GF-D8 (cell line): ENCODE data around the gene SUSD4.
"Not testable (repeated sequence)": the region's sequence is repeated elsewhere in the genome, so short reads cannot be mapped to it uniquely, and the experiment has no call there.

Source experiments
- DNase-seq: peaks from one replicate; lab custom pipeline; 2025; lab: John Stamatoyannopoulos, UW

The SUSD4 gene

GRCh38 chr1:223363856-223364684 is at the start of gene SUSD4:
TSS of gene SUSD4 (minus strand) at chr1:223364176. CDS start at chr1:223363425, 751 bp downstream.
- DNase-seq: no peak

- DNase-seq: no peak
Measured at GRCh38 chr1:223413216-223413615, 49.2 kb upstream of the SUSD4 start.

DNA sequence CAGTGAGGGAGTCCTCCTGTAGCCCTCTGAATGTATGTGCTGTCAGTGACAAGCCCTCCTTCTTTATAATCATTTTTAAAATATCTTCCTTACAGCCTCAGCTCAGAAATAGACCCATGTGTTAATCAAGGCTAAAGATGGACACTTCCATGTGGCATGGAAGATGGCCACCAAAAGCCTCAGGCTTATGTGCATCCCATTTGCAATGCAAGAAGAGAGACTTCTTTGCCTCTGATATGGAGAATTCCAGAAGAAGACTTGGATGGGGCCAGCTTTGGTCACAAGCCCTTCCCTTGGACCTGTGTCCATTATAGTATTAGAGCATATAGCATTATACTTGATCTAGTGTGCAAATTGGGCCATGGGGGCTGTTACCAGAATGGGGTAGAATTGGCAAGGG is 47.7 kb upstream of the SUSD4 start:
- DNase-seq: no peak

DNA sequence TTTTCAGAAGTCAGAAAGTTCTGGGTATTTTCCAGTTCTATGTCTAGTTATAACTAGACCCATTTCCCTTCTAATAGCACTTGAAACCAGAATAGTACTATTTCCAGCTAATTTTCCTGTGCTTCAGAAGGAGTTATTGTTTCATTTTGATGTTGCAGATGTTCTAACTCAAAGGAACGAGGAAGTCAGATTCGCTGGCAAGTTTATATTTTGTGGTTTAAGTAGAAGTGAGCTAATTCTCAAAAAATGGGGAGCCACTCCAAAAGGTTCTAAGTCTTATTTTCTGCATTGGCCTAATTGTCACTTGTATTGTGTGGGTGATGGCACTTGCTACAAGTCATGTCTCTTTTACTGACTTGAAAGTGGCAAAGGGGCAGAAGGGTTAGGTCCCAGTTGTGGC is 47.3 kb upstream of the SUSD4 start:
- no peak for DNase-seq

DNA sequence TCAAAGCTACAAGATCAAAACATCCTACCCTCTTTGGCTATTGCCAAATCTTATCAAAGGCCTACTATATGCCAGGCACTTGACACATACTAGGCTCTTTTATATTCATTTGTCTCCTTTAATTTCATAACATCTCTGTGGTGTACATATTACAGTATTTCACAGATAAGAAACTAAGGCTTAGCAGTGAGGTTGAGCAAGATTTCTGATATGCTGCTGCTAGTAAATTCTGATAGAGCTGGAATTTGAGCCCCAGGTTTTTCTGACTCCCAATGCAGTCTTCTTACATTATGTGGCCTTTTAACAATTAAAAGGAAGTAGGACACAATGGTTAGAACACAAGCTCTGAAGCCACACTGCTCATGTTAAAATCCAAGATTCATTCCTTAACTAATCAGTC is 46.1 kb upstream of the SUSD4 start:
- no peak for DNase-seq

- DNase-seq: no peak
Measured at GRCh38 chr1:223405507-223405906, 41.5 kb upstream of the SUSD4 start.

DNA sequence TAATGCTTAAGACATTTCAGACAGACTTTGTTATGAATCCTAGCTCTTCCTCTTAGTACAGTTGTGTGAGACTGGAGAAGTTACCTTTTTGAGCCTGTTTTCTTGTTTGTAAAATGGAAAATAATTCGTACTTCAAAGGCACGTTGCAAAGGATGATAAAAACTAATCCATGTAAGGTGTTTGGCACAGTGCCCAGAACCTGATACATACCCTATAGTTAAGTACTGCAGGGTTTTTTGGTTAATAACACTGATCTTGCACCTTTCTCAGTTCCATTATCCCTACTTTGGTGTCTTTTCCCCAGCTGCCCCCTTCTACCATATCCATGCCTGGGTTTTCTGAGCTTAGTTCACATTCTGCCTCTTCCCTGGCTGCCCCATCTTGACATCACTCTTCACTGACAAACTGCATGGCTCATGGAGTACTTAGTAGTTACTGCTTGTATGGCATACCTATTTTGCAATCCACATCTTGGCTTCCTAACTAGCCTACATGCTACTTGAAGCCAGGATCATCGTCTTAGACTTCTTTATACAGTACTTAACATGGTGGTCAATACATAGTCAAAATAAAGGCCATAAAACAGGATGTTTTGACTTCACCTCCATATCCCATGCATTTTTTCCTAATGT is 39.3 kb upstream of the SUSD4 start:
- DNase-seq: no peak

GRCh38 chr1:223402790-223403142 is 38.8 kb upstream of the SUSD4 start:
- no peak for DNase-seq

DNA sequence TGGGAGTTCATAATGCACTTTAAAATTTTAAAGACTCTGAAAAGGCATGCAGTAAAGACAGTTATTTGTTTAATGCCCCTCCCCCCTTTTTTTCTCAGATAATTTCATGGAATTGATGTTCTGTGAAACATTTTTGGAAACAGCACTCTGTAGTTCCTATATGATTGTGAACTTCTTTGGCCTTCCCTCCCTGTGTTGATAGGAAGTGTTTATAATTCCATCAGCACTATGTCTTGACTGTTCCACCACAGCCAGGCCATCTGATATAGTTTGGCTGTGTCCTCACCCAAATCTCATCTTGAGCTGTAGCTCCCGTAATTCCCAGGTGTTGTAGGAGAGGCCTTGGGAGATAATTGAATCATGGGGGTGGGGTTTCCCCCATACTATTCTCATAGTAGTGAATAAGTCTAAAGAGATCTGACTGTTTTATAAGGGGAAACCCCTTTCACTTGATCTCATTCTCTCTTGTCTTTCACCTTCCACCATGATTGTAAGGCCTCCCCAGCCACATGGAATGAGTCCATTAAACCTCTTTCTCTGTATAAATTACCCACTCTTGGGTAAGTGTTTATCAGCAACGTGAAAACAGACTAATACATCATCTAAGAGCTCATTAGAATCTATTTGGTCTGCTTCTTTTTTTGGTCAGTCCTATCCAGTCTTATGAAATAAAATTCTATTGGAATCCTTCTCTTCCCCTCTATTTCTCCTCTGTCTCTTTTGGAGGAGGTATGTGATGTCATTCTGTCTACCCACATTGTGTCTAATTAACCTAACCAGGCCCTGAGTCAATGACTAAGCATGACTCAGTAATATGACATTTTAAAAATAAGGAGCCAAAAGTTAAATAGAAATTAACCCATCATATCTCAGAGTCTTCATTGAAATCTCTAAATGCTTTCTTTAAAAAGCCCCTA is 38.2 kb upstream of the SUSD4 start:
- no peak for DNase-seq

DNA sequence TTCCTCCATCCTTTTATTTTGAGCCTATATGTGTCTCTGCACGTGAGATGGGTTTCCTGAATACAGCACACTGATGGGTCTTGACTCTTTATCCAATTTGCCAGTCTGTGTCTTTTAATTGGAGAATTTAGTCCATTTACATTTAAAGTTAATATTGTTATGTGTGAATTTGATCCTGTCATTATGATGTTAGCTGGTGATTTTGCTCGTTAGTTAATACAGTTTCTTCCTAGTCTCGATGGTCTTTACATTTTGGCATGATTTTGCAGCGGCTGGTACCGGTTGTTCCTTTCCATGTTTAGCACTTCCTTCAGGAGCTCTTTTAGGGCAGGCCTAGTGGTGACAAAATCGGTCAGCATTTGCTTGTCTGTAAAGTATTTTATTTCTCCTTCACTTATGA is 35.4 kb upstream of the SUSD4 start:
- not testable (repeated sequence) for DNase-seq

DNA sequence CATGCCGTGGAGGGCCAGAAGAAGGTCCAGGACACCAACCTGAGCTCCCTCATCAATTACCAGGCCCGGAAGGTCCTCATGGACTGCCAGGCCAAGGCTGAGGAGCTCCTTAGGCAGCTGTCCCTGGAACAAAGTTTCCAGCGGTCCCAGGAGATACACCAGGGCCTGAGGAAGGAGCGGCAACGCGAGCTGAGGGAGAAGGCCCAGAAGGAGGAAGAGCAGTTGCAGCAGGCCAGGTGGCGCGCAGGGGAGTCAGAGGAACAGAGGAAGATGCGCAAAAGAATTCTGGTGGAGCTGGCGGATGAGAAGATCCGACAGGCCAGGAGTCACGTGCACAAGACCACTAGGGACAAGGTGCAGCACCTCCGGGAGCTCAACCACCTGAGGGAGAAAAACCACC is 30.7 kb upstream of the SUSD4 start:
- no peak for DNase-seq

- no peak for DNase-seq
Measured at GRCh38 chr1:223394242-223394641, 30.3 kb upstream of the SUSD4 start.

- DNase-seq: no peak
Measured at GRCh38 chr1:223393275-223394214, 29.6 kb upstream of the SUSD4 start, which contains the start of gene CCDC185. TSS of gene CCDC185 (plus strand) at chr1:223393415. CDS start at chr1:223393476, 61 bp downstream.

DNA sequence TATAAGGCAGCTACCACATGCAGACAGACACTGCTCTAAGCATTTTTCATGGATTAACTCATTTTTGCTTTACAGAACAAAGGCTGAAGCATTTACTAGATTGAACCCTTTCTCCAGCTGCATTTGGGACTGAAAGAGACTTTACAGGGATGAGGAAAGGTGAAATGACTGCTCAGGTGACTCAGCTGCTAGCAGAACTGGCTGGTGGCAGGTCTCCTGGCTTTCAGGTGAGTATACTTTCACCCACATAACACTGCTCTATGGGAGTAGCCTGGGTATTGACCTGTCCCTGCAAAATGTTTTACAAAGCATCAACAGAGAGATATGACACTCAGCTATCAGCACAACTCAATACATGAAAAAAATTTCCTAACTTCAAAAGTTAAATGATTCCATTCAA is 26.6 kb upstream of the SUSD4 start:
- no peak for DNase-seq

DNA sequence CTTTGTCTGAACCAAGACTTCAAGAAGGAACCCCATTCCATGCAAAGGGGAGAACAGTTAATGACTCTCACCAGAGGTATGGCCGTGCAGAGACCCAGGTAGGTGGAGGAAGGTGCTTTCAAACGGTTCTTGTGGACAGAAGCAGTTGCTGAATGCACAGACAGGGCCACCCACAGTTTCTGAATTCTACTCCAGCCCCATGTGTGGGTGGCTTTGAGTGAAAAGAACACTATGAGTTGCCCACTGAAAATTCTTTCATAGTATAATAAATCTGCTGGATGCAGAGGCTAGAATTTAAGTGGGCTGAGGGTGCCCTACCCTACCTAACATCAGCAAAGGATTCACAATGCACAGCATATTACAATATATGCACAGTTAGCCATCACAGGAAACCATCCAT is 22.0 kb upstream of the SUSD4 start:
- no peak for DNase-seq

DNA sequence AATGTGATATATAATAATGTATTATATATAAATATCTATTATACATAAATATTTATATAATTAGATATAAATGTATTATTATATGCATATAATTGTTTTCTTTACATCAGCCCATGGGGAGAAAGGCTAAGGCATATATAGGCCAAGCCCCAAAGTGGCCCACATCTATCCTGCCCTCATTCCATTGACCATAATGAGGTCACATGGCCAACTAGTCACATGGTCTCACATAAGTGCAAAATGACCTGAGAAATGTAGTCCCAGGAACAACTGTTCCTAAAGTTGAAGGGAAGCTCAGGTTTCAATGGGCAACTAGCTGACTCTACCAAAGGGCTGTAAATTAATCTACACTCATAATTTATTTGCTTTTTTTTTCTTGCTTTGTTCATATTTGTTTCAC is 14.8 kb upstream of the SUSD4 start:
- no peak for DNase-seq

- no peak for DNase-seq
Measured at GRCh38 chr1:223374064-223374610, 10.2 kb upstream of the SUSD4 start.

GRCh38 chr1:223364685-223365382 is 858 bp upstream of the SUSD4 start:
- no peak for DNase-seq

DNA sequence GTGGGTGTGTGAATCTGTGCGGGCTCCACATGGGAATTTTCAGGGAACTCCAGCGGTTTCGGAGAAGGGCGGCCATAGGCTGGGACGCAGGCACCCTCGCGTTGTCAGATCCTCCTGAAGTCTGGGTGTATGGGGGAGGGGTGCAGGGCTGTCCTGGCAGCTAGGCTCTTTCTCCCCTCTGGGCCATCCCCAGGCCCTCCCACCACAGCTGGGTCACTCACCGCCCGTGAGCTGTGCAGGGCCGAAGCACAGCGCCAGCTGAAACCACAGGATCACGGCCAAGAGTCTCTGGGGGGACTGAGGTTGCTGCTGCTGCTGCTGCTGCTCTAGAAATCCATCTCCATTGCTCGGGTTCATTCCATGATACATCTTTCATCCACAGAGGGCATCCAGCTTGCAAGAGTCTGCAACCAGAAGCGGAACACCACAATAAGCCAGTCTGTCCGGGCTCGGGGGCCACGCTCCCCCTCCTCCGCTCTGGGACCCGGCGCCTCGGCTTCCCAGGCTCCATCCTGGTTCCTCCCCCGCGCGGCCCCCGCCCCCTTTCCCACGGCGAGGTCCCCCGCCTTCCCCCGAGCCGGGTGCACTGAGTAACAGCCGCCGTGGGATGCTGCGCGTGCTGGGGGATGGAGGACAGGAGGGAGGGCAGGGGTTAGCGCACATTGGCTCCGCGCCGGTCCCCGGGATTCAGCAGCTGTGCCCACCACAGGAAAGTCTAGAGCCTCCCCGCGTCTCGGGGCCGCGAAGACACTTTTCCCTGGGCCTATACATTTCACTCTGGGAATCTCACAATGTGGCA is 720 bp downstream of the SUSD4 start:
- DNase-seq: no peak

GRCh38 chr1:223358826-223359225 is 5.2 kb downstream of the SUSD4 start:
- no peak for DNase-seq
